HepG2 (cell line): ENCODE results near the gene SLTM. TPM values are rescaled to one million over a fixed set of nuclear protein-coding genes. Genes with fewer than 3 reads are reported as not detected.

Experiments
- ATF6 ChIP-seq: sonication (generic); formaldehyde crosslinking; conservative IDR thresholded peaks from 2 replicates; pipeline ENCODE4 v1.4.0; 2020; ENCODE audit warnings: missing genetic modification reagents
- FOXK2 ChIP-seq: fragments of 450-650 bp; IDR thresholded peaks from 2 replicates; pipeline ENCODE4 v1.6.1; 2016
- JUND ChIP-seq: sonication (generic); formaldehyde crosslinking; IDR thresholded peaks from 2 replicates; pipeline ENCODE4 v1.8.0; 2022; ENCODE audit warnings: mild to moderate bottlenecking, missing genetic modification reagents
- KLF12 ChIP-seq: sonication (generic); formaldehyde crosslinking; IDR thresholded peaks from 2 replicates; pipeline ENCODE4 v1.4.0; 2020; ENCODE audit warnings: missing genetic modification reagents, borderline replicate concordance
- MIER3 ChIP-seq: IDR thresholded peaks from 2 replicates; pipeline ENCODE4 v1.6.1; 2016; ENCODE audit warnings: missing compliant biosample characterization, borderline replicate concordance
- NFAT5 ChIP-seq: sonication (generic); formaldehyde crosslinking; IDR thresholded peaks from 2 replicates; pipeline ENCODE4 v1.4.0; 2020; ENCODE audit warnings: missing genetic modification reagents
- RARA ChIP-seq: IDR thresholded peaks from 2 replicates; pipeline ENCODE4 v1.6.1; 2016; ENCODE audit warnings: missing genetic modification reagents, missing compliant biosample characterization
- RBM22 ChIP-seq: fragments of 200-400 bp; formaldehyde crosslinking; optimal IDR thresholded peaks from 2 replicates; pipeline ENCODE3; 2017; ENCODE audit warnings: mild to moderate bottlenecking, low read length, moderate library complexity
- SMARCE1 ChIP-seq: fragments of 450-650 bp; IDR thresholded peaks from 2 replicates; pipeline ENCODE4 v1.6.1; 2017; ENCODE audit warnings: borderline replicate concordance
- SNAPC2 ChIP-seq: sonication (generic); formaldehyde crosslinking; IDR thresholded peaks from 2 replicates; pipeline ENCODE4 v1.8.1; 2022; ENCODE audit warnings: mild to moderate bottlenecking, missing genetic modification reagents
- SP1 ChIP-seq, 2 experiments: fragments of 450-650 bp in 1 of 2; sonication (generic) in 1 of 2; formaldehyde crosslinking in 1 of 2; IDR thresholded peaks; 2 replicates each; pipeline versions ENCODE4 v1.4.0 to v1.6.1; 2016 to 2020; ENCODE audit warnings: missing genetic modification reagents in 1 of 2
- ZBTB37 ChIP-seq: sonication (generic); formaldehyde crosslinking; IDR thresholded peaks from 2 replicates; pipeline ENCODE4 v1.4.0; 2020; ENCODE audit warnings: mild to moderate bottlenecking, missing genetic modification reagents
- ZBTB7A ChIP-seq: sonication (generic); formaldehyde crosslinking; IDR thresholded peaks from 2 replicates; pipeline ENCODE4 v1.8.0; 2022; ENCODE audit warnings: mild to moderate bottlenecking, missing genetic modification reagents
- ZFP90 ChIP-seq: sonication (generic); formaldehyde crosslinking; IDR thresholded peaks from 2 replicates; pipeline ENCODE4 v1.8.0; 2022; ENCODE audit warnings: missing genetic modification reagents, mild to moderate bottlenecking, inconsistent platforms, borderline replicate concordance
- ZNF180 ChIP-seq: sonication (generic); formaldehyde crosslinking; IDR thresholded peaks from 2 replicates; pipeline ENCODE4 v1.4.0; 2020; ENCODE audit warnings: low read depth, missing genetic modification reagents, borderline replicate concordance
- ZNF615 ChIP-seq: sonication (generic); formaldehyde crosslinking; IDR thresholded peaks from 2 replicates; pipeline ENCODE4 v1.5.0; 2020; ENCODE audit warnings: mild to moderate bottlenecking, missing genetic modification reagents, borderline replicate concordance
- ZNF776 ChIP-seq: sonication (generic); formaldehyde crosslinking; IDR thresholded peaks from 2 replicates; pipeline ENCODE4 v1.4.0; 2020; ENCODE audit warnings: mild to moderate bottlenecking, missing genetic modification reagents
- ZSCAN20 ChIP-seq: sonication (generic); formaldehyde crosslinking; IDR thresholded peaks from 2 replicates; pipeline ENCODE4 v1.4.0; 2020; ENCODE audit warnings: missing genetic modification reagents, mild to moderate bottlenecking, borderline replicate concordance
- polyA plus RNA-seq, 8 experiments: library from polyadenylated mRNA; depleted of rRNA in 3 of 8; stranded (reverse) in 7 of 8; unstranded in 1 of 8; fragments of >200 nt; fragmentation: Illumina TruSeq in 4 of 8; extraction: Trizol in 4 of 8; gene quantifications; 2 replicates each; pipeline versions ENCODE4 v1.2.1 to v1.2.3, GENCODE V29; 2011 to 2016; ENCODE audit warnings: low read depth in 4 of 8, missing spikeins in 1 of 8, mixed read lengths in 1 of 8; ENCODE audit not compliant: insufficient read depth in 1 of 8
- total RNA-seq, 5 experiments: library from RNA; depleted of rRNA; stranded (reverse); fragments of >200 nt; fragmentation: Illumina TruSeq; extraction: Trizol; gene quantifications; 2 replicates each; pipeline ENCODE4 v1.2.3, GENCODE V29; 2016; ENCODE audit warnings: low read depth in 1 of 5

The SLTM gene
- total and polyA plus RNA-seq, 2 of the 13 experiments (the other 11 are each of a cell fraction or from before 2014, with no cell fraction given): 22.0 to 64.2 TPM

DNA sequence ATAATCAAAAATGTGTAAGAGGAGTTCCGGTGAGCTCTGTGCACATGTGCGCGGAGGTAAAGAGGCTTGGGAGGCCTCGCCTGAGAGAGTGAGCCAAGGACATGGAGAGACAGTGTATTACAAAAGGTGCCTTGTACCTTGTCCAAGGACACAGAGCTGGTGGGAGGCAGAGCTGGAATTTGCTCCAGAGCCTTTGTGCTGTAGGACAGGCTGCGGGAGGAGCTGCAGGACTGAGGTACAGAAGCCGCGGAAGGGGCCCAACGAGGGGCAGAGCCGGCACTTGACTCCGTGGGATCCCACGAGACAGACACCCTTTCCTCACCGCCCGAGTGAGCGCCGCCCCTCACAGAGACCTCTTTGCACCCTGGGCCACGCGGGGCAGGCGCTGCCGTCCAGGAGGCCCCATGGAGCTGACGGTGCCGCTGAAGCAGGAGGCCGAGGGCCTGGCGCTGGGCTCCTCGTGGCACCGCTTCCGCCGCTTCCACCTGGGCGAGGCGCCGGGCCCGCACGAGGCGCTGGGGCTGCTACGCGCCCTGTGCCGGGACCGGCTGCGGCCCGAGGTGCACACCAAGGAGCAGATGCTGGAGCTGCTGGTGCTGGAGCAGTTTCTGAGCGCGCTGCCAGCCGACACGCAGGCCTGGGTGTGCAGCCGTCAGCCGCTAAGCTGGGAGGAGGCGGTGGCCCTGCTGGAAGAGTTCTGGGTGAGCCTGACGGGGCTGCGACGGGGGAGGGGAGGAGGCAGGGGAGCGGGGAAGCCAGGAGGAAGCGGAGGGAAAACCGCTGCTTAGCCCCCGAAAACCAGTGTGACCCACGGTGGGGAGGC is 68.7 kb downstream of the SLTM start (continued):
- TF ChIP-seq NFAT5 (CRISPR knock-in tag) (no peak), RARA (CRISPR knock-in tag) (peak; percentile 51; the same call in 1 of the 2 replicates), ZSCAN20 (CRISPR knock-in tag) (0 out of 2 replicates have a peak, but pooled peaks have one; percentile 33), ZNF776 (CRISPR knock-in tag) (no peak; the same call in 1 of the 2 replicates), ZNF615 (no peak), RBM22 (no peak), ZFP90 (peak; percentile 33; the same call in 1 of the 2 replicates), MIER3 (no peak; the same call in 1 of the 2 replicates), ZBTB7A (CRISPR knock-in tag) (0 out of 2 replicates have a peak, but pooled peaks have one; percentile 7), ZBTB37 (no peak), FOXK2 (no peak), ATF6 (CRISPR knock-in tag) (no peak), SNAPC2 (CRISPR knock-in tag) (peak; percentile 83; the same call in 1 of the 2 replicates), SMARCE1 (no peak), KLF12 (CRISPR knock-in tag) (peak; percentile 36; the same call in 1 of the 2 replicates), ZNF180 (no peak), SP1 (IDR thresholded peaks at IDR 0.05) (no peak), SP1 (CRISPR knock-in tag; IDR thresholded peaks at IDR 0.05) (no peak), JUND (CRISPR knock-in tag) (0 out of 2 replicates have a peak, but pooled peaks have one; percentile 4)
